Measurements from ENCODE around the gene TCHP.
"Not testable (repeated sequence)": the region's sequence is repeated elsewhere in the genome, so short reads cannot be mapped to it uniquely, and the experiment has no call there.

The TCHP gene

GRCh38 chr12:109926488-109927210, 26.6 kb downstream of the TCHP start:
- Histone ChIP-seq H3K27me3 (replicated peaks; ENCODE audit: control insufficient read depth, insufficient read depth, low read length) (no peaks in the 10 kb centered on the region), H3K4me3 (replicated peaks; ENCODE audit: low read depth, low read length) (no peak overlapping the region), H3K36me3 (ENCODE audit: control insufficient read depth, insufficient read depth, low read length) (peaks cover 11% of the 10 kb centered on the region)
- TF ChIP-seq CTCF (IDR thresholded peaks at IDR 0.05; ENCODE audit: insufficient read depth, low read length, poor library complexity, severe bottlenecking), result no peak
- DNase-seq (ENCODE audit: extremely low read depth, insufficient read length), result no peak

GRCh38 chr12:109927622-109928021, 27.5 kb downstream of the TCHP start:
- no peaks in the 10 kb centered on the region for H3K27me3 ChIP-seq (replicated peaks; ENCODE audit: control insufficient read depth, insufficient read depth, low read length)
- H3K4me3 ChIP-seq (replicated peaks; ENCODE audit: low read depth, low read length), result no peak overlapping the region
- DNase-seq (ENCODE audit: extremely low read depth, insufficient read length), result no peak
- peak; percentile 60 for TF ChIP-seq CTCF (IDR thresholded peaks at IDR 0.05; ENCODE audit: insufficient read depth, low read length, poor library complexity, severe bottlenecking)
- peaks cover 16% of the 10 kb centered on the region for H3K36me3 ChIP-seq (ENCODE audit: control insufficient read depth, insufficient read depth, low read length)

GRCh38 chr12:109928058-109928656, 28.1 kb downstream of the TCHP start:
- H3K36me3 ChIP-seq (ENCODE audit: control insufficient read depth, insufficient read depth, low read length), result peaks cover 18% of the 10 kb centered on the region

GRCh38 chr12:109929326-109929725, 29.3 kb downstream of the TCHP start:
- not testable (repeated sequence) for H3K4me3 ChIP-seq (replicated peaks; ENCODE audit: low read depth, low read length); H3K27me3 ChIP-seq (replicated peaks; ENCODE audit: control insufficient read depth, insufficient read depth, low read length); DNase-seq (ENCODE audit: extremely low read depth, insufficient read length)
- peaks cover 18% of the 10 kb centered on the region for H3K36me3 ChIP-seq (ENCODE audit: control insufficient read depth, insufficient read depth, low read length)

More at GRCh38 chr12:109928058-109928656, 28.1 kb downstream of the TCHP start:
- no peaks in the 10 kb centered on the region for H3K27me3 ChIP-seq (replicated peaks; ENCODE audit: control insufficient read depth, insufficient read depth, low read length)
- H3K4me3 ChIP-seq (replicated peaks; ENCODE audit: low read depth, low read length), result no peak overlapping the region
- no peak for TF ChIP-seq CTCF (IDR thresholded peaks at IDR 0.05; ENCODE audit: insufficient read depth, low read length, poor library complexity, severe bottlenecking)
- no peak for DNase-seq (ENCODE audit: extremely low read depth, insufficient read length)

- Histone ChIP-seq H3K4me3 (replicated peaks; ENCODE audit: low read depth, low read length) (no peak overlapping the region), H3K36me3 (ENCODE audit: control insufficient read depth, insufficient read depth, low read length) (peaks cover 18% of the 10 kb centered on the region), H3K27me3 (replicated peaks; ENCODE audit: control insufficient read depth, insufficient read depth, low read length) (no peaks in the 10 kb centered on the region)
- DNase-seq (ENCODE audit: extremely low read depth, insufficient read length), result no peak
- TF ChIP-seq CTCF (IDR thresholded peaks at IDR 0.05; ENCODE audit: insufficient read depth, low read length, poor library complexity, severe bottlenecking), result no peak
These were observed 30.1 kb downstream of the TCHP start for GRCh38 chr12:109930028-109930800.

GRCh38 chr12:109931143-109931542, 31.1 kb downstream of the TCHP start:
- Histone ChIP-seq H3K36me3 (ENCODE audit: control insufficient read depth, insufficient read depth, low read length) (peaks cover 19% of the 10 kb centered on the region), H3K4me3 (replicated peaks; ENCODE audit: low read depth, low read length) (no peak overlapping the region), H3K27me3 (replicated peaks; ENCODE audit: control insufficient read depth, insufficient read depth, low read length) (no peaks in the 10 kb centered on the region)
- no peak for TF ChIP-seq CTCF (IDR thresholded peaks at IDR 0.05; ENCODE audit: insufficient read depth, low read length, poor library complexity, severe bottlenecking)
- DNase-seq (ENCODE audit: extremely low read depth, insufficient read length), result no peak
